Measurements from ENCODE around the gene ATP6V0C. TPM values are rescaled to one million over a fixed set of nuclear protein-coding genes. Genes with fewer than 3 reads are reported as not detected.

The ATP6V0C gene
- total RNA-seq, 1 experiment from 2014 or later, result 249 TPM

GRCh38 chr16:2472488-2472864, 41.3 kb upstream of the ATP6V0C start:
- CTCF ChIA-PET, result no interaction called here
- Histone ChIP-seq H3K4me2 (no peak overlapping the region), H3K27me3 (ENCODE audit: insufficient read depth, low read depth) (no peaks in the 10 kb centered on the region), H3K27ac (no peak overlapping the region), H3K9me2 (ENCODE audit: insufficient read depth) (no peaks in the 10 kb centered on the region), H2AFZ (no peak overlapping the region), H3F3A (ENCODE audit: insufficient read depth, low read depth) (peaks cover 30% of the 10 kb centered on the region; the same call in 1 of the 2 replicates), H4K20me1 (ENCODE audit: insufficient read depth) (peaks cover 12% of the 10 kb centered on the region), H3K4me1 (replicated peaks; ENCODE audit: insufficient read depth) (peaks cover 27% of the 10 kb centered on the region; the same call in 1 of the 2 replicates), H3K9me3 (ENCODE audit: insufficient read depth, low read depth) (no peaks in the 10 kb centered on the region), H3K36me3 (ENCODE audit: low read depth) (no peaks in the 10 kb centered on the region), H3K4me3 (no peak overlapping the region), H3K79me2 (ENCODE audit: low read depth) (peaks cover 13% of the 10 kb centered on the region)
- POLR2A ChIA-PET (ENCODE audit: unreplicated experiment), result no interaction called here
- BruUV-seq (replicated peaks), result no TSS peak
- no peak for TF ChIP-seq EZH2 (IDR thresholded peaks at IDR 0.05; ENCODE audit: low read depth)
- TF ChIP-seq, protein P1, sequence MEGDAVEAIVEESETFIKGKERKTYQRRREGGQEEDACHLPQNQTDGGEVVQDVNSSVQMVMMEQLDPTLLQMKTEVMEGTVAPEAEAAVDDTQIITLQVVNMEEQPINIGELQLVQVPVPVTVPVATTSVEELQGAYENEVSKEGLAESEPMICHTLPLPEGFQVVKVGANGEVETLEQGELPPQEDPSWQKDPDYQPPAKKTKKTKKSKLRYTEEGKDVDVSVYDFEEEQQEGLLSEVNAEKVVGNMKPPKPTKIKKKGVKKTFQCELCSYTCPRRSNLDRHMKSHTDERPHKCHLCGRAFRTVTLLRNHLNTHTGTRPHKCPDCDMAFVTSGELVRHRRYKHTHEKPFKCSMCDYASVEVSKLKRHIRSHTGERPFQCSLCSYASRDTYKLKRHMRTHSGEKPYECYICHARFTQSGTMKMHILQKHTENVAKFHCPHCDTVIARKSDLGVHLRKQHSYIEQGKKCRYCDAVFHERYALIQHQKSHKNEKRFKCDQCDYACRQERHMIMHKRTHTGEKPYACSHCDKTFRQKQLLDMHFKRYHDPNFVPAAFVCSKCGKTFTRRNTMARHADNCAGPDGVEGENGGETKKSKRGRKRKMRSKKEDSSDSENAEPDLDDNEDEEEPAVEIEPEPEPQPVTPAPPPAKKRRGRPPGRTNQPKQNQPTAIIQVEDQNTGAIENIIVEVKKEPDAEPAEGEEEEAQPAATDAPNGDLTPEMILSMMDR (conservative IDR thresholded peaks at IDR 0.05), result no peak
- DNase-seq, result no peak
- intact Hi-C loops (cut with micrococcal nuclease; ENCODE audit: unreplicated experiment), result no loop called here

GRCh38 chr16:2472885-2473445, 40.8 kb upstream of the ATP6V0C start:
- H3F3A ChIP-seq (ENCODE audit: insufficient read depth, low read depth), result peaks cover 30% of the 10 kb centered on the region; the same call in 1 of the 2 replicates
- no peaks in the 10 kb centered on the region for H3K36me3 ChIP-seq (ENCODE audit: low read depth)
- peaks cover 16% of the 10 kb centered on the region for H4K20me1 ChIP-seq (ENCODE audit: insufficient read depth)
- no peak for TF ChIP-seq EZH2 (IDR thresholded peaks at IDR 0.05; ENCODE audit: low read depth)
- TF ChIP-seq, protein P1 (conservative IDR thresholded peaks at IDR 0.05), result no peak
- no peak overlapping the region for H3K27ac ChIP-seq
- BruUV-seq (replicated peaks), result no TSS peak
- no peaks in the 10 kb centered on the region for H3K9me2 ChIP-seq (ENCODE audit: insufficient read depth)
- ChIA-PET CTCF (no interaction called here), POLR2A (ENCODE audit: unreplicated experiment) (interaction anchor here (0.6 kb wide), 1 partner anchor 60 kb away, joined by 18 read pairs; no protein-coding TSS in a partner anchor)
- DNase-seq, result peak in 1 of 2 experiments; percentile 49
- no peaks in the 10 kb centered on the region for H3K27me3 ChIP-seq (ENCODE audit: insufficient read depth, low read depth)
- H3K79me2 ChIP-seq (ENCODE audit: low read depth), result peaks cover 13% of the 10 kb centered on the region
- intact Hi-C loops (cut with micrococcal nuclease; ENCODE audit: unreplicated experiment), result no loop called here
- no peak overlapping the region for H2AFZ ChIP-seq
- H3K4me3 ChIP-seq, result peak overlapping the region; percentile 98; the same call in 1 of the 2 replicates
- no peaks in the 10 kb centered on the region for H3K9me3 ChIP-seq (ENCODE audit: insufficient read depth, low read depth)
- H3K4me2 ChIP-seq, result peak overlapping the region; percentile 97
- peaks cover 27% of the 10 kb centered on the region; the same call in 1 of the 2 replicates for H3K4me1 ChIP-seq (replicated peaks; ENCODE audit: insufficient read depth)

DNA sequence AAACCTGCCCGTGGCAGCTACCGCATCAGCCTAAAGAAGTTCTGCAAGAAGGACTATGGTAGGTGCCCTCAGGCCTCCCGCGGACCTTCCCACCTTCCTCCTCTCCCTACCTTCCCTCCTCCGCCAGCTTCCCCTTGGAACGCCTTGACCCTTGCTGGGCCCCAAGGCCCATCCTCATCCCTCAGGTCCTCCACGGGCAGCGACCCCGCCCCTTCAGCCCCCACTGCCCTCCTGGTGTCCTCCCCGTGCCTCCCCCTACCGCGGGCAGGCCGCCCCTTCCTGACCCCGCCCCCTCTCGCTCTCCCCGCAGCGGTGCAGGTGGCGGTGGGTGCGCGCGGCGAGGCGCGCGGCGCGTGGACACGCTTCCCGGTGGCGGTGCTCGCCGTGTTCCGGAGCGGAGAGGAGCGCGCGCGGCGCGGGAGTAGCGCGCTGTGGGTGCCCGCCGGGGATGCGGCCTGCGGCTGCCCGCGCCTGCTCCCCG, 40.3 kb upstream of the ATP6V0C start:
- H3K36me3 ChIP-seq (ENCODE audit: low read depth), result no peaks in the 10 kb centered on the region
- ChIA-PET CTCF (no interaction called here), POLR2A (ENCODE audit: unreplicated experiment) (interaction anchor here (0.6 kb wide), 1 partner anchor 59 kb away, joined by 18 read pairs; no protein-coding TSS in a partner anchor)
- H3F3A ChIP-seq (ENCODE audit: insufficient read depth, low read depth), result peaks cover 30% of the 10 kb centered on the region; the same call in 1 of the 2 replicates
- no peak overlapping the region for H2AFZ ChIP-seq
- BruUV-seq (replicated peaks), result no TSS peak
- peaks cover 13% of the 10 kb centered on the region for H3K79me2 ChIP-seq (ENCODE audit: low read depth)
- no peaks in the 10 kb centered on the region for H3K27me3 ChIP-seq (ENCODE audit: insufficient read depth, low read depth)
- no peak for TF ChIP-seq EZH2 (IDR thresholded peaks at IDR 0.05; ENCODE audit: low read depth)
- TF ChIP-seq, protein P1 (conservative IDR thresholded peaks at IDR 0.05), result no peak
- no peaks in the 10 kb centered on the region for H3K9me2 ChIP-seq (ENCODE audit: insufficient read depth)
- H3K4me3 ChIP-seq, result peak overlapping the region; percentile 98; the same call in 1 of the 2 replicates
- intact Hi-C loops (cut with micrococcal nuclease; ENCODE audit: unreplicated experiment), result no loop called here
- peaks cover 21% of the 10 kb centered on the region; the same call in 1 of the 2 replicates for H3K4me1 ChIP-seq (replicated peaks; ENCODE audit: insufficient read depth)
- DNase-seq, result peak; percentile 43 to 48
- H4K20me1 ChIP-seq (ENCODE audit: insufficient read depth), result peaks cover 16% of the 10 kb centered on the region
- no peak overlapping the region for H3K27ac ChIP-seq
- peak overlapping the region; percentile 97 for H3K4me2 ChIP-seq
- H3K9me3 ChIP-seq (ENCODE audit: insufficient read depth, low read depth), result no peaks in the 10 kb centered on the region

Data from PC-9 (cell line).